ENCODE measurements around the gene NSUN4.

NSUN4 gene

GRCh38 chr1:46302641-46303037, 38.0 kb upstream of the NSUN4 start:
- H4K20me1 ChIP-seq (ENCODE audit: insufficient read depth, low read length, poor library complexity, severe bottlenecking) = peaks cover 66% of the 10 kb centered on the region

DNA sequence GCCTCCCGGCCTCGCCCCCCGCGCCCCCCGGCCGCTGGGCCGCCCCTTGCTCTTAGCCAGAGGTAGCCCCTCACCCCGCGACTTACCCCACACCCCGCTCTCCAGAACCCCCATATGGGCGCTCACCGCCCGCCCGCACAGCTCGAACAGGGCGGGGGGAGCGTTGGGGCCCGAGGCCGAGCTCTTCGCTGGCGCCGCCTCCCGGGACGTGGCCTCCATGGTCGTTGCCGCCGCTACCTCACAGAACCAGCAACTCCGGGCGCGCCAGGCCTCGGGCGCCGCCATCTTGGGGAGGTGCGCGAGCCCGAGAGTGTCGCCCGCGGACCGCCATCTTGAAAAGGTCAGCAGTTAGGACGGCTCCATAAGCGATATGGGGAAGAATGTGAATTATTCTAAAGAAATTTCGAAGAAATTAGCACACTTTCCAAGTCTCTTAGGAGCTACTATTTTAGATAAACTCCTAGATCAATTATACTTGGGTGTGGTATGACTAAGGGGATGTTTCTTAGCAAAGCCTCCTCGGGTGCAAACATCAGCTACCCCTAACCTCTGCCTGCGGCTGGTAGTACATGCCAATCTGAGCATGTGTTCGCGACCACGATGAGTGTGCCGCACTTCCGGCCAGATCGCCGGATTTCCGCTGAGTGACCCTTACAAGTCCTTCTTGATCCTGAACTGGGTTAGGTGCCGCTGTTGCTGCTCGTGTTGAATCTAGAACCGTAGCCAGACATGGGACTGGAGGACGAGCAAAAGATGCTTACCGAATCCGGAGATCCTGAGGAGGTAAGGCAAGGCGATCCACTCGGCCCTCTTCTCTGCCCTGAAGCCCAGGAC, 37.4 kb upstream of the NSUN4 start, which contains the start of the genes LRRC41 and UQCRH:
LRRC41 (minus strand) TSS at position 579 of the 834 bp plus-strand sequence; CDS start at position 285, 294 bp downstream.
UQCRH (plus strand) TSS at position 661 of the 834 bp plus-strand sequence; CDS start at position 730, 69 bp downstream.
- H3K4me2 ChIP-seq (ENCODE audit: low read depth, low read length, poor library complexity, severe bottlenecking) = peak within 1 kb of the TSS; percentile 93
- H3K9me2 ChIP-seq (replicated peaks; ENCODE audit: low read depth, low read length) = no peaks in the 10 kb centered on the region
- H3K36me3 ChIP-seq (ENCODE audit: insufficient read depth, low read length) = no peaks in the 10 kb centered on the region; the same call in 1 of the 2 replicates
- H4K20me1 ChIP-seq (ENCODE audit: insufficient read depth, low read length, poor library complexity, severe bottlenecking) = peaks cover 70% of the 10 kb centered on the region
- no peaks in the 10 kb centered on the region for H3K9me3 ChIP-seq (ENCODE audit: insufficient read depth, low read depth, low read length)
- peak within 1 kb of the TSS; percentile 87 for H3K9ac ChIP-seq (ENCODE audit: low read depth, low read length, poor library complexity, severe bottlenecking)
- H3K4me3 ChIP-seq (ENCODE audit: low read length, poor library complexity, severe bottlenecking) = peak within 1 kb of the TSS; percentile 81
- H3F3A ChIP-seq (ENCODE audit: low read depth) = no peaks in the 10 kb centered on the region
- TF ChIP-seq EZH2phosphoT487 (IDR thresholded peaks at IDR 0.05; ENCODE audit: borderline replicate concordance) (no peak), CTCF (conservative IDR thresholded peaks at IDR 0.05; ENCODE audit: low read length) (no peak)
- peaks cover 95% of the 10 kb centered on the region for H3K79me2 ChIP-seq (ENCODE audit: insufficient read depth, low read length)
- peaks cover 4% of the 10 kb centered on the region for H3K27me3 ChIP-seq (ENCODE audit: insufficient read depth, low read length, poor library complexity, severe bottlenecking)
- H2AFZ ChIP-seq (ENCODE audit: low read length) = peak within 1 kb of the TSS; percentile 80
- peaks cover 48% of the 10 kb centered on the region for H3K4me1 ChIP-seq (ENCODE audit: insufficient read depth, low read length, poor library complexity, severe bottlenecking)

More at GRCh38 chr1:46302641-46303037, 38.0 kb upstream of the NSUN4 start:
- Histone ChIP-seq H3K9ac (ENCODE audit: low read depth, low read length, poor library complexity, severe bottlenecking) (peak overlapping the region; percentile 87), H3K4me1 (ENCODE audit: insufficient read depth, low read length, poor library complexity, severe bottlenecking) (peaks cover 42% of the 10 kb centered on the region), H3K36me3 (ENCODE audit: insufficient read depth, low read length) (peaks cover 4% of the 10 kb centered on the region; the same call in 1 of the 2 replicates), H3K4me3 (ENCODE audit: low read length, poor library complexity, severe bottlenecking) (peak overlapping the region; percentile 81), H3K27me3 (ENCODE audit: insufficient read depth, low read length, poor library complexity, severe bottlenecking) (peaks cover 4% of the 10 kb centered on the region), H3K4me2 (ENCODE audit: low read depth, low read length, poor library complexity, severe bottlenecking) (peak overlapping the region; percentile 93), H3K79me2 (ENCODE audit: insufficient read depth, low read length) (peaks cover 94% of the 10 kb centered on the region), H2AFZ (ENCODE audit: low read length) (peak overlapping the region; percentile 80), H3K9me2 (replicated peaks; ENCODE audit: low read depth, low read length) (no peaks in the 10 kb centered on the region), H3K9me3 (ENCODE audit: insufficient read depth, low read depth, low read length) (no peaks in the 10 kb centered on the region), H3F3A (ENCODE audit: low read depth) (no peaks in the 10 kb centered on the region)
- TF ChIP-seq EZH2phosphoT487 (IDR thresholded peaks at IDR 0.05; ENCODE audit: borderline replicate concordance) (no peak), CTCF (conservative IDR thresholded peaks at IDR 0.05; ENCODE audit: low read length) (no peak)

DNA sequence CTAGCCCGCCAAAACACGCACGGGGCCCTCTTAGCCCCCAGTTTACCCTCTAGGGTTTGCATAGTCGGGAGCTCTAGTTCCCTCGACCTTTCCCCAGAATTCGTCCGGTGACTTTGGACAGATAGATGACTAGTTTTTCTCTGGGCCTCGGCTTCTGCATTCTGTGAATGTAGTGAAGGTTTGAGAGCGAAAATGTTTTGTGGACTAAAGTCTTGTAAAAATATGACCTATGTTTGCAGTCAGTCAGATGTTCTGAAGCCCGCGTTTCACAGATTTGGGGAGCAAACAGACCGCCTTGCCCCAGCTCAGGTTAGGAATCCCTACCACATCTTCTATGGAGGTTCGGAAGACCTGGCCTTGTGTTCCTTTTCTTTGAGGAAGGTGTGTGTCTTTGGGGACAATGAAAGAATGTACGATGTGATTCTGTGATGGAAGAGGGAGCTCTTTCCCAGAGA, 36.7 kb upstream of the NSUN4 start:
- Histone ChIP-seq H3K9me2 (replicated peaks; ENCODE audit: low read depth, low read length) (no peaks in the 10 kb centered on the region), H3K4me2 (ENCODE audit: low read depth, low read length, poor library complexity, severe bottlenecking) (peak overlapping the region; percentile 93), H3F3A (ENCODE audit: low read depth) (no peaks in the 10 kb centered on the region), H3K36me3 (ENCODE audit: insufficient read depth, low read length) (0 out of 2 replicates have a peak, but pooled peaks cover 2% of the 10 kb centered on the region), H3K9ac (ENCODE audit: low read depth, low read length, poor library complexity, severe bottlenecking) (peak overlapping the region; percentile 87), H3K27me3 (ENCODE audit: insufficient read depth, low read length, poor library complexity, severe bottlenecking) (peaks cover 4% of the 10 kb centered on the region), H3K4me3 (ENCODE audit: low read length, poor library complexity, severe bottlenecking) (peak overlapping the region; percentile 81), H3K4me1 (ENCODE audit: insufficient read depth, low read length, poor library complexity, severe bottlenecking) (peaks cover 54% of the 10 kb centered on the region), H3K79me2 (ENCODE audit: insufficient read depth, low read length) (peaks cover 95% of the 10 kb centered on the region), H2AFZ (ENCODE audit: low read length) (peak overlapping the region; percentile 80), H3K9me3 (ENCODE audit: insufficient read depth, low read depth, low read length) (no peaks in the 10 kb centered on the region), H4K20me1 (ENCODE audit: insufficient read depth, low read length, poor library complexity, severe bottlenecking) (peaks cover 71% of the 10 kb centered on the region)
- TF ChIP-seq CTCF (conservative IDR thresholded peaks at IDR 0.05; ENCODE audit: low read length) = no peak
- TF ChIP-seq EZH2phosphoT487 (IDR thresholded peaks at IDR 0.05; ENCODE audit: borderline replicate concordance) = no peak

Data from Loucy (cell line).